GM12864 (cell line): ENCODE data around the gene HDAC8.

Experiments
- DNase-seq: peaks from one replicate; pipeline ENCODE4 v3.0.0-alpha.2; 2011; ENCODE audit warnings: low read depth
- H3K4me3 ChIP-seq: 2 replicates; pipeline ENCODE4 v1.5.1; 2011; ENCODE audit warnings: mild to moderate bottlenecking, low read depth, low read length, control low read depth
- CTCF ChIP-seq: IDR thresholded peaks from 2 replicates; pipeline ENCODE4 v1.5.1; 2011; ENCODE audit warnings: low read depth, mild to moderate bottlenecking, moderate library complexity, low read length, control low read depth, inconsistent platforms; ENCODE audit errors: missing control alignments

HDAC8 gene

GRCh38 chrX:72475338-72475737 is 97.3 kb downstream of the HDAC8 start:
- TF ChIP-seq CTCF: no peak
- no peak overlapping the region for H3K4me3 ChIP-seq
- DNase-seq: no peak

- no peak for DNase-seq
- no peak for TF ChIP-seq CTCF
Measured at GRCh38 chrX:72470532-72471223, 102.0 kb downstream of the HDAC8 start.

DNA sequence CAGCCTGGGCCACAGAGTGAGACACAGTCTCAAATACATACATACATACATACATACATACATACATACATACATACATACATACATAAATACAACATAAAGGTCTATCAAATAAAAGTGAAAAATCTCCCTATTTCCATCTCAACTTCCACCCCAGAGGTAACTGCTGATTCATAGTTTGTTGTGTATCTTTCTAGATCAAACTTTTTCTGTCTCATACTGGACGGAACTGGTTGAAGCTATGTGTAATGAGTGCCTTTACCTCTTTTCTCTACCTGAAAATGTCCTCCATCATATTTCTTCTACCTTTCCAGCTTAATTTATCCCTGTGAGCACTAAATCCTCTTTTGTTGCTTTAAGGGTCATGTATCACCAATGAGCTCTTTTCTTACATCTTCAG is 102.5 kb downstream of the HDAC8 start:
- DNase-seq: no peak
- no peak overlapping the region for H3K4me3 ChIP-seq
- TF ChIP-seq CTCF: no peak

More at GRCh38 chrX:72470532-72471223, 102.0 kb downstream of the HDAC8 start:
- no peak overlapping the region for H3K4me3 ChIP-seq

DNA sequence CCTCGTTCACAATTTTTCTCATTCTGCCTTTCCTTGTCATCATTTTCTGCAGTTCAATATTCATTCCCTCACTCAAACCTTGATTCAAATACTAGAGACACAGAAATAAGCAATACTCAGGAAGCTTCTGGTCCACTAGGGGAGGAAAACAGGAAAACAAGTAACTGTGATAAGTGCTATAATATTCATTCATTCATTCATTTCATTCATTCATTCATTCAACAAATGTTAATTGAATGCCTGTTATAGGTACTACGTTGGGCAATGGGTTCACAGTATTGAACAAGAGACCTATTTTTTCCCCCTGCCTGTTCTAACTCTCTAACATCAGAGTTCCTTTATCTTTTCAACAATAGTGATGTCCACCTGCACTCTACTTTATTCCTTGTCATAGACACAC is 104.0 kb downstream of the HDAC8 start:
- no peak for TF ChIP-seq CTCF
- H3K4me3 ChIP-seq: no peak overlapping the region
- DNase-seq: no peak

GRCh38 chrX:72467135-72467534 is 105.5 kb downstream of the HDAC8 start:
- H3K4me3 ChIP-seq: no peak overlapping the region
- no peak for TF ChIP-seq CTCF
- DNase-seq: no peak

- TF ChIP-seq CTCF: no peak
Measured at GRCh38 chrX:72466493-72466892, 106.2 kb downstream of the HDAC8 start.

DNA sequence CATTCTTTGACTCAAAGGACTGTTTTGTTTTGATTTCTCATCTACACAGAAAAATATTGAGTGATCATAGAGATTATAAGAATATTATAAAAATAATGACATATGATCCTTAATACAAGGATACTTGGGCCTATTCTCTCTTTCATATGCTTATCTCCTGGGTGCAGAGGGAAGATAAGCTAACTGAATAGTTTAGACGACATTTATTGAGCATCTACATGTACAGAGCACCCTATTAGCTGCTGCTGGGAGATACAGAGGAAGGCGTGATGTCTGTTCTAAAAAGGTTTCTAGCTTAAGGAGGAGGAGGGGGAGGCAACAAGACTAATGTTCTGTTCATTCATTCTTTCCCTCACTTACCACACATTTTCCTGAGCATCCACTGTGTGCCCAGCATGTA is 106.8 kb downstream of the HDAC8 start:
- no peak for DNase-seq
- no peak for TF ChIP-seq CTCF
- no peak overlapping the region for H3K4me3 ChIP-seq

More at GRCh38 chrX:72466493-72466892, 106.2 kb downstream of the HDAC8 start:
- no peak for DNase-seq
- no peak overlapping the region for H3K4me3 ChIP-seq
